T1000 (cell line): ENCODE data around the gene TUBB3.
"Not testable (repeated sequence)": the region's sequence is repeated elsewhere in the genome, so short reads cannot be mapped to it uniquely, and the experiment has no call there.

ENCODE experiments used
- DNase-seq: peaks from one replicate; lab custom pipeline; 2025; ENCODE audit warnings: mixed read lengths; lab: John Stamatoyannopoulos, UW

TUBB3 gene

DNA sequence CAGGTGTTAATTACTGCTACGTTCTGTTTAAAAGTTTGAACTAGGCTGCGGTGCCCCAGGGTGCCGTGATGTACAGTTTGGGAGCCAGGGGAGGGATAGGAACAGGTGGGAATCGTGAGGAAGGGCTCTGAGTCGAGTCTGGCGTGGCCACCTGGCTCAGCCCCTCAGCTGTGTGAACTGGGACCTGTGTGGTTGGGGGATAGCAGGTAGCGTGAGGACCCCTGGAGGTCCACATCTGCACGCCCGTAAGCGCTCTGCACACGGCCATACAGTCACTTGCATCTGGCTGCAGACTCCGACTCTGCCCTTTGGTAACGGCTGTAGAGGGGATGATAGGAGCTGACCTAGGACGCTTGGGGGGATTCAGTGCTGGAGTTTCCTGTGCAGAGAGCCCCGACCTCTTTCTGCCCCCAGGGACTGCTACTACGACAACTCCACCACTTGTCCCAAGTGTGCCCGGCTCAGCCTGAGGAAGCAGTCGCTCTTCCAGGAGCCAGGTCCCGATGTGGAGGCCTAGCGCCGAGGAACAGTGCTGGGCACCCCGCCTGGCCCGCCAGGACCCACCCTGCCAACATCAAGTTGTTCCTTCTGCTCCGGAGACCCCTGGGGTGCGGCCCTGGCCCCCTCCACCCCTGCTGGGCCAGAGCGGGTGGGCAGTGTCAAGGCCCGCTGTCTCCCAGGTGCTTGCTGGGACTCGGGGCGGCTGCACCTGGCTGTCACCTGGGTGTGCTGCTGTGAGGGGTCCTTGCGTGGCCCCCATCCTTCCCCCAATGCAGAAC lies 42.5 kb downstream of the TUBB3 start:
- no peak for DNase-seq

DNA sequence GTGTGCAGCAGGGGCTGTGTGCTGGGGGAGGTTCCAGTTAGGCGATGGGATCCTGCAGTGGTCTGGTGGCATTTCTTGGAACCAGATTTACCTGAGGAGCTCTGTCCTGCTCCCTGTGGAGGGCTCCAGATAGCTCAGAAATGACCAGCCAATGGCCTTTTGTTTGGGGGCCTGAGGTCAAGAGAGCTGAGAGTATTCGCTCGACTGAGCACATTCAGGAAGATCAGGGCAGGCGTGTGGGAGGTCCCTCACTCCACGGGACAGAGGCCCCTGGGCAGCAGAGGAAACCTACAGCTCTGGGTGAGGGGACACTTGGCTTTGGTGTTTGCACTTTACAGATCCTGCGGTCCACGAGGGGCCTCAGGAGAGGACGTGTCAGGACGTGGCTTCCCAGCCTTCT lies 43.6 kb downstream of the TUBB3 start:
- no peak for DNase-seq

DNA sequence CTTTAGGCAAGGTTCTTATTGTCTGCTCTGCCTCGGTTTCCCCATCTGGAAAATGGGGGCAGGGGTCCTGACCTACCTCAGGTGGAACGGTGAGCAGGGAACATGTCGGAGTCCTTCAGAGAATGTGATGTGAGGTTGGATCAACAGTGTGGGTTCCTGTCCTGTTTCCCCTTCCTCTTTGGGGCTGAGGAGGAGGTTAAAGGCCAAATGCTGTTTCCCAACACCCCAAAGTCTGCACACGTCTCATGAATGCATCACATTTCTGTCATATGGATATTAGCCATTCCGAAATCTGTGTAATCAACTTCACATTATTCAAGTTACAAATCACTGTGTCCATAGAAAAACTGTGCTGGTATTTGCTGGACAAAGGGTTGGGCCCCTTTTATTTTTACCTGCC lies 44.3 kb downstream of the TUBB3 start:
- not testable (repeated sequence) for DNase-seq

DNA sequence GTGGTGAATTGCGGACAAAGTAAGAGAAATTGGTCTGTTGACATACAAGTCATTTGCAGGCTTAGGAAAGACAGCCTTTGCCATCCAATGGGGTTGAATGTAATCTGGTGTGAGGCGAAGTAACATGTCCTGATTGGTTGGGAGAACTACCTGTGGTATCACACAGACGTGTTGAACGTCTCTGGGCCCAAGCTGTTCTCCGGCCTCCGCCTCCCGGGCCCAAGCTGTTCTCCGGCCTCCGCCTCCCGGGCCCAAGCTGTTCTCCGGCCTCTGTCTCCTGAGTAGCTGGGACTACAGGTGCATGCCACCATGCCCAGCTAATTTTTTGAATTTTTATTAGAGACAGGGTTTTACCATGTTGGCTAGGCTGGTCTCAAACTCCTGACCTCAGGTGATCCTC lies 44.9 kb downstream of the TUBB3 start:
- DNase-seq: not testable (repeated sequence)

DNA sequence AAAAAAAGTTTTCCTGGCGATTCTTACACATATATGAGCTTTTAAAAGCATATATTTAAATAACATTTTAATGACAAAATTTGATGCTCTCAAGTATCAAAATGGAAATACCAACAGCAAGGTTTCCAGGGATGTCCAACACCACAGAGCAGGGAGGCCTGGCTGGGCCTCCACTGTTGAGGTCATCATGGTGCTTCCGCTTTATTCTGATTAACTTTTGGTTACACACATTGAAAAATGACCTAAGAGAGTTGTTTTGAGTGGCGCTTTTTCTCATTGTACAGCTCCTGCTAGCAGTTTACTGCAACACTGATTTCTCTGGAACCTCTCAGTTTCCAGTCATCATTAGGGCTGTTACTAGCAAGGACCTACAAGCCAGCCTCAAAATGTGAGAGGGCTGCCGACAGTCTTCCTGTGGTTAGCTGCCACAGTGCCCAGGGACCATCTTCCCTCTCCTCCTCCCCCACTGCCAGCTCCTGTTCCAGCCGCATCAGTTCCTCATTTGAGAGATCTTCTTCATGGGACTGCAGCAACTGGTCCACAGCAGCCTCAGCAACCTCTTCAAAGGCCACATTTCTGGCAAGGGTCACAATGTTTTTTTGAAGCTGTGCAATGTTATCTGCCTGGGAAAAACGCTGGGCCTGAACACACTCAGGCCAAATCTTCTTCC lies 46.7 kb downstream of the TUBB3 start:
- DNase-seq: no peak

DNA sequence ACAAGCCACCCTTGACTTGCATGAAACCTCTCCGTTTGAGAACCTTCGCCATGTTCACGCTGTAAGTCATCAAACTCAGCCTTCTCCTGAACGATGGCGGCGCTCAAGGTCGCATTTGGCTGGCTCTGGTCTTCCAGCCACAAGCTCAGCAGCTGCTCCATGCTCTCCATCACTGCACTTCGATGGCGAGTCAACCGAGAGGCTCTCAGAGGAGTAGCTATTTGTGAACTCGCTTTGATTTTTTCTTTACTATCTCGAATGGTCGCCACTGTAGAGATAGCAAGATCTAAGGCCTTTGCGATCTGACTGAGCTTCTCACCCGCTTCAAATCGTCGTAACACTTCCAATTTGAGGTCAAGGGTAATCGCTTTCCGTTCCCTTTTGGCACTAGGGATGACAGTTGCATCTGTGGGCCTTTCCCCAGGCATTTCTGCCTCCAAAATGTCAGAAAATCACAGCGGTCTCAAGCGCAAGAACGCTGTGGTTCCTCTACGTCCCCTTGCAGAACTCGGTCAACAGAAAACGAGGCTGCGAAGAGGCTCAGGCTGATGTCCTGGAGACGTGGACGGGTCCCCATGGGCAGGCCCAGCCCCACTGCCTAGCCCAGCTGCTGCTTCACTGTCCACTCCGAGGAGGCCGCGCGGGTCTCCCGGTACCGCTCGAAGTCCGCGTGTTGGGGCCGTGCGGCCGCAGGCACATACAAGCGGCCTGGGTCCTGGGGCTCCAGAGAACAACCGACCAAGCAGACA lies 48.5 kb downstream of the TUBB3 start:
- DNase-seq: no peak

DNA sequence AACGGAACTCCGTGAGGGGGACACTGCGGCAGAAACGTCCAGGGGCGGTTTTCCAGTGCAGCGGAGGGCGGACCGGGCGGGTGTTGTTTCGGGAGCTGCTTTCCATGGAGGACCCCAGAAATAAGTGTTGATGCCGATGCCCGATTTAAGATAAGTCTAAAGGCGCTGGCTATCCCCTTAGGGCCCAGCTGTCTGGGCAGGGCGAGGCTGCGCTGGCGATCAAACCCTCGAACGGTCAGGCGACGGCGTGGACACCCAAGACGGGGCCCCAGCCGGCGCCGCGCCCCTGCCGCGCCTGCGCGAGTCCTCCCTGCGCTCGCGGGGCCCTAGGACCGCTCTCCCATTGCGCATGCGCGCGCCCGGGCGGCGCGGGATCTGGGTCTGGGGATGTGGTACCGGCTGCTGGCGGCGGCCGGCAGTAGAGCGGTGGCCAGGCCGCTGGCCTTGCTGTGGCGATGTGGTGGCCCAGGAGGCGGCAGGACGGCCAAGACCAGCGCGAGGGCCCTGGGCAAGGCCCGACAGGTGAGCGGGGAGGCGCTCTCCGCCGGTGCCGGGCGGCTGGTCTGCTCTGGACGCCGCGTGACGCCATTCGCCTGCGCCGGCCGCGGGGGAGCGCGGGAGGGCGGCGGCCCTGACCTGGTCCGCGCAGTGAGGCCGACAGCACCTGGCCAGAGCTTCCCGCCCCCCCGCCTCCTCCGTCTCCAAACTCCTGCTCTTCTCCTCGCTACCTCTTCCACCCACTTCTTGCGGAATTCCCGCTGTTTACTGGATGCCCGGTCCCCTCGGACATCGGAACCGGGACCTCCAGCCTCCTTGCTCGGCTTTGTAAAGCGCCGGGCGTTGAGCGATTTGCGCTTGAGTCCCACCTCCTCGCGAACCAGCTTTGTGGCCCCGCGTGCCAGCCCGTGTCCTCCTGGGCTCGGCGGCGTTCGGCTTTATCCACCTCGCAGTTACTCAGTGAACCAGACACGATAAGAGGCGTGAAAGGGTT lies 49.4 kb downstream of the TUBB3 start:
- DNase-seq: peak; percentile 79

DNA sequence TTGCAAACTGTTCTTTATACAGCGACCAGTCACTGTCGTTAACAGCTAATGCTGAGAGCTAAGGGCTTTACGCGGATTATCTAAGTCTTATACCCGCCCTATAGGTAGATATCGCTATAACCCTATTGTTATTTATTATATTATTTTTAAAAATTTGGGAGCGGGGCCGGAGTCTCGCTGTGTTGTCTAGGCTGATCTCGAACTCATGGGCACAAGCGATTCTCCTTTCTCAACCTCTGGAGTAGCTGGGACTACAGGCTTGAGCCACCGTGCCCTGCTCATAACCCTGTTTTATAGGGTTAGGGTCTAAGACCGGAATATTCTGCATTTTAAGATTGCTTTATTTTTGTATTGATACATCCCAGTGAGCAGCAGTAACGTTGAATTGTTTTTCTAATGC lies 50.1 kb downstream of the TUBB3 start:
- DNase-seq: no peak

DNA sequence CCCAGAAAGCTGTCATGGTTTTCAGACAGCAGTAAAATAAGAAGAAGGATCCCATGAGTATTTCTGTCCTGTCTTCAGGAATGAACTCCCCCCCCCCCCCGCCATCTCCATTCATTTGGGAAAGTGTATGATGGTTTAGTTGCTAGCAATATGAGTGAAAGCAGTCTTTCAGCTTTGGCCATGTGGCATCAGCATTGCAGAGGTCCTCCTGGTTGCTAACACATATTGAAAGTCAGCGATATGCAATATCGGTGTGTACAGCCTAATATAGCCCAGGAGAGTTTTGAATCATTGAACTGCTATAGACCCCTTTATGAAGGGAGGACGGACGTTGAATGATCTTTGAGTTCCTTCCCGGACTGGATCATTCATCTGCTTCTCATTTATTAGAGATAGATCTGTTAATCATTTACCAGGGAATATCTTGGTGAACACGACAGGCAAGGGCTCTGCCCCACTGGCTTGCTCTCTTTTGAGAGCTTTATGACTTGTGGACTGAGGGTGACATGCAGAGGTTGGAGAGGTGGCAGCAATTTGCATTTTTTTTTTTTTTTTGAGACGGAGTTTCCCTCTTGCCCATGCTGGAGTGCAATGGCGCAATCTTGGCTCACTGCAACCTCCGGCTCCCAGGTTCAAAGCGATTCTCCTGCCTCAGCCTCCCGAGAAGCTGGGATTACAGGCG lies 50.7 kb downstream of the TUBB3 start:
- no peak for DNase-seq

DNA sequence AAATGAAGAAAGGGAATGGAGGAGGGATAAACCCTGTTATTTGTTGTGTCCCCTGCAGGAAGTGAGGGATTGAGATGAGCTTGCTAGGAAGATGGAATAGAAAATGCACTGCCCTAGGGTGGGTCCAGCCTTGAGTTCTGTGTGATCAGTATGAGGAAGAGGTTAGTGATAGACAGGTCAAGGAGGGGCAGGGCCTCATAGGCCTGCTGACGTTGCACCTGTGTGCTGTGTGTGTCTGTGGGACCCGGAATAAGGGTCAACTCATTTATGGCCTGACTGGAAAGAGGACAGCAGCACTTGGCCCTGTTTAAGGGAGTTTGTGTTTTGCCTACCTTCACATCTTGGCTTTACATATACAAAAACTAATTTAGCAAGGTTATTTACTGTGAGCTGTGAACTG lies 51.7 kb downstream of the TUBB3 start:
- DNase-seq: no peak

DNA sequence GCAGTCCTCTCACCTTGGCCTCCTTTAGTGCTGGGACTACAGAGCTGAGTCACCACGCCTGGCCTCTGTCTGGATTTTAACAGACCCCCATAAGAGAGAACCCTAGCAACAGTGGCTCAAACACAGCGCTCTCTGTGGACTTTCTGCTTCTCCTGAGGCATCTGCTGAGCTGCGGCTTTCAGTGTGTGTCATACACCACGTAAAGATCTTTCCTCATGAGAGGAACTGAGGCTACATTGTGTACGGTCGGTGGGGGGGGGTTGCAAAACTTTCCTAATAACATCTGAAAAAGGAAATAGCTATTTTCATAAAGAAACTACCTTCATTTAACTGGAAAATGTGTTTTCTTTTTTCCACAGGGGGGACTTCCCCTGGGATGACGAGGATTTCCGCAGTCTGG lies 58.3 kb downstream of the TUBB3 start:
- no peak for DNase-seq

DNA sequence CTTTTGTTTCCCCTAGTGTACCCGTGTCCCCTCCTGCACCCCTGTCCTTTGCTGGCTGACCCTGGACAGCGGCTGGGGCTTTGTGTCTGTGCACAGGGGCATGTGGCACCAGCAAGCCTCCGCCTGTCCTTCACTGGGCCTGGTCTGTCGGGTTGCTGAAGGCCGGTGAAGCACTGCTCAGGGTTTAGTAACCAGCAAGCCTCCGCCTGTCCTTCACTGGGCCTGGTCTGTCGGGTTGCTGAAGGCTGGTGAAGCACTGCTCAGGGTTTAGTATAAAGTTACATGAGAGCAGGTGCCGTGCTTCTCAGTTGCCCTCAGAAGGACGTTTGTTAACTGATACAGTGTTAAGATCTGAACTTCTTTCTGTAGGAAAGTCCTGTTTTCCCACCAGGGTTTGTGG lies 59.2 kb downstream of the TUBB3 start:
- DNase-seq: no peak

DNA sequence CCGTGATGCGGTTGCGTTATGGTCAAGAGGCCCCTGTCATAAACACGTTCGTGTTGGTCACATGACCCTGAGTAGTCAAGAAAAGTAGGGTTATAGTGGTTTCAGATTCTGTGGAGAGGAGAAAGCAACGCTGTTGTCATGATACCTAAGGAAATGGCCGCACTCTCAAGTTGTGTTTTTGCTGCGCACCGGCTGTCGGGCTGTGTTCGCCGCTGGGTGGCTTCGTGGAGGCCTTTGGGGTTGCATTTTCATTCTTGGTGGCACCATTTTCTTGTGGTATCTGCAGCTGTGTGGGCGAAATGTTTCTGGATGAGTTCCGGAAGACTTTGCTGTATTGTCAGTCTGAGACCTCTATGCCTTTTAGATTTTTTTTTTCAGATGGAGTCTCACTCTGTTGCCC lies 60.4 kb downstream of the TUBB3 start:
- no peak for DNase-seq

DNA sequence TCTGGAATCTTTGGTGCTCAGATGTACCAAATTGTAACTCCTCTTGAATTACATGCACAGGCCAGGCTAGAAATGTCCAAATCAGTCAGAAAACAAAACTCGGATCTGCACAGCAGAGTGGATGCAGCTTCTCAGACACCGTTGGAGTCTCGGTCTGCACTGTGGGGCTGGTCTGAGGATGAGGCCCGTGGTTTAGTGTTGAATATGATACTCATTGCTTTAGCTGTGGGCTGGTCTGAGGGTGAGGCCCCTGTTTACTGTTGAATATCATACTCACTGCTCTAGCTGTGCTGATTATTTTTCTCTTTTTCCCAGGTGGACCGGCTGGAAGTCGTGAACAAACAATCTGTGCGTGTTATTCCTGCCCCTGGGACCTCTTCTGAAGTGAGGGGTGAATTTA lies 61.1 kb downstream of the TUBB3 start:
- DNase-seq: no peak

DNA sequence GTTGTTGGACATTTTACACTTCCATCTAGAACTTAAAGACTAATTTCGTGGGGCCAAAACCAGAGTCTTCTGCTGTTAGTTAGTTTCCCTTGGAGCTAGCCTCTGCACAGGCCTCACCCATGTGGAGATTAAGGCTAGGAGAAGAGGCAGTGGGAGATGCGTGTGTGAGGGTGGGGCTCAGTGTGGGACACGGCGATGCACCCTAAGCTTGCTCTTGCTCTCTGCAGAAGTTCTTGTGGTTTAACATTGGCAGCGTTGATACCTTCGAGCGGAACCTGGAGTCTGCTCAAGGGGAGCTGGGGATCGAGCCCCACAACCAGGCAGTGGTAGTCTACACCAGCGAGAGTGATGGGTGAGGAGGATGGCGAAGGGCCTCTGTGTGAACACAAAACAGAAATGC lies 62.1 kb downstream of the TUBB3 start:
- DNase-seq: no peak
